Posterior cingulate gyrus (tissue), 11 donors: ENCODE data around the gene CCNY.

Source experiments
- DNase-seq, 10 donors: peaks; one replicate each; pipeline versions ENCODE4 v3.0.0 to v3.0.0-alpha.2; 2020 to 2021; ENCODE audit warnings: mixed read lengths in 3 of 10
- intact Hi-C: fragments of 100-400 bp; cut with DNase I; formaldehyde crosslinking; loops from one replicate; pipeline ENCODE4 v1.15.1; 2023

CCNY gene

GRCh38 chr10:35542303-35542702, 206.0 kb downstream of the CCNY start:
- DNase-seq, result no peak
- intact Hi-C loops, result no loop called here

GRCh38 chr10:35545079-35545657, 208.9 kb downstream of the CCNY start:
- intact Hi-C loops, result no loop called here
- peak in 1 of 10 donors; percentile 60 for DNase-seq

- DNase-seq, result no peak
- intact Hi-C loops, result no loop called here
Observed at GRCh38 chr10:35545878-35546590, 209.7 kb downstream of the CCNY start.

- intact Hi-C loops, result no loop called here
Observed at GRCh38 chr10:35546824-35547225, 210.5 kb downstream of the CCNY start.

DNA sequence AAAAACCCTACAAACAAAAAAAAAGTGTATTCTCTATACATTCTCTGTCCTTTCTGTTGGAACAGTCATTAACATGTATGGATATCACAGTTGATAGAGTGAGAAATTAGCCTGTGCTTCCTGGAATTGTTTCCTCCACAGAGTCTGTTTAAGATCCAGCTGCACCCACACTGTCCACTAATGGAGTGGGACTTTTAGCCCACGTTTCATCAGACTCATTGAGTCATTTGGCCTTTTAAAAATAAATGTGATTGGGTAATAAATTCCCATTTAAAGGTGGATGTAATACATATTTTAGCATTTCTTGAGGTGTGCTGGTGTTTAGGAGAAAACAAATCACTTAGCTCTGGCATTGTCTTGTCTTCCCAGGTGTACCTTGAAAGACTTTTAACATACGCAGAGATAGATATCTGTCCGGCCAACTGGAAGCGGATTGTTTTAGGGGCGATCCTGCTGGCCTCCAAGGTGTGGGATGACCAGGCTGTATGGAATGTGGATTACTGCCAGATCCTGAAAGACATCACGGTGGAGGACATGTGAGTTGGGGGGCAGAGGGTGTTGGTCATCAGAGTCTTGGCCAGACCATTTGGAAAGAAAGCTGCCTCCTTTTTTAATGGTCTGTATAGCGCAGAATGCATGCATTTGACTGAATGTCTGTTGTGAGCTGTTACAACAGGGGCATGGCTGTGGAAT, 216.5 kb downstream of the CCNY start:
- DNase-seq, result no peak
- intact Hi-C loops, result no loop called here

More at GRCh38 chr10:35546824-35547225, 210.5 kb downstream of the CCNY start:
- DNase-seq, result no peak

- intact Hi-C loops, result no loop called here
- DNase-seq, result no peak
Observed at GRCh38 chr10:35554036-35554435, 217.7 kb downstream of the CCNY start.

DNA sequence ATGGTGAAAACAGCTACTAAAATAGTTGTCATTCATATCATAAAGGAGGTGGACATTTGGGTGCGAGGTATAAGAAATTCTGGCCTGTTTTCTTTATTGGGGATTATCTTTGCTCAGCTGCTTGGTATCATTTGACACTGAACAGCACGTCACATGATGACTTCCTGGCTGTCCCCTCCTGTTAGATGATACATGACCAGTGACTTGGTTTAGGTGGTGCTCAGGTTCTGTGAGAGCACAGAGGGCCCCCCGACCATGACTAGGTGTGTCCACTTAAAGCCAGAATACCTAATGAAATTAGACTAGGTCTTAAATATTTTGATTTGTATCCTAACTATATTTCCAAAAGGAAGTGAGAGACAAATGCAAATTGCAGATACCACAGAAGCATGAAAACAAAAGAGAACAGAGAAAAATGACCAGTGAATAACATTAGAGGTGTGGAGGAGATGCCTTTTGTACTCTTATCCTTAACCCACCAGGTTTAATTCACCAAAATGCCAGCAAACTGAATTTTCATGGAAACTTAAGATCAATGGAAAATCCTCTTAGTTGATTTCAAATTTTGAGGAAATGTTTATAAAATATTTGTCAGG, 218.2 kb downstream of the CCNY start:
- DNase-seq, result no peak
- intact Hi-C loops, result no loop called here

GRCh38 chr10:35555962-35556930, 219.9 kb downstream of the CCNY start:
- no peak for DNase-seq
- intact Hi-C loops, result no loop called here

- DNase-seq, result no peak
- intact Hi-C loops, result no loop called here
Observed at GRCh38 chr10:35558276-35558675, 222.0 kb downstream of the CCNY start.

GRCh38 chr10:35559416-35559815, 223.1 kb downstream of the CCNY start:
- no peak for DNase-seq
- intact Hi-C loops, result no loop called here

DNA sequence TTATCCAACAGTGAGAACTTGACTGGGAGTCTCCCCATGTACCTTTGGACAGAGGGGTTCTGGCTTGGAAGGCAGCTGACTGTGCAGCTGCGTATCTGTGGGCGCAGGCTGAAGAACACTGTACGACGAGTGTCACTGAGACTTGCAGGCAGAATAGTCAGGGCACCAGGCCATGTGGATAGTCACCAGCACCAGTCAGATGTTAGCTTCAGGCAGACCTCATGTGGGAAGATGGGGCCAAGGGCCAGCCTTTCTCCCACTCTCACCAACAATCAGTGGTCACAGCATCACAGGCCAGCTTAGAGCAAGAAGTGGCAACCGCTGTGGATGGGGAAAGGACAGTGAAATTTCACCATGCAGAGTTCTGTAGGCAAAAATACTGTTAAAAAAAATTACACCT, 225.4 kb downstream of the CCNY start:
- intact Hi-C loops, result loop anchor here (5.0 kb wide), 1 partner anchor 224 kb away; the partner anchor contains the start of gene CCNY
- DNase-seq, result peak in 7 of 10 donors; percentile 47 to 94 (median 56)

DNA sequence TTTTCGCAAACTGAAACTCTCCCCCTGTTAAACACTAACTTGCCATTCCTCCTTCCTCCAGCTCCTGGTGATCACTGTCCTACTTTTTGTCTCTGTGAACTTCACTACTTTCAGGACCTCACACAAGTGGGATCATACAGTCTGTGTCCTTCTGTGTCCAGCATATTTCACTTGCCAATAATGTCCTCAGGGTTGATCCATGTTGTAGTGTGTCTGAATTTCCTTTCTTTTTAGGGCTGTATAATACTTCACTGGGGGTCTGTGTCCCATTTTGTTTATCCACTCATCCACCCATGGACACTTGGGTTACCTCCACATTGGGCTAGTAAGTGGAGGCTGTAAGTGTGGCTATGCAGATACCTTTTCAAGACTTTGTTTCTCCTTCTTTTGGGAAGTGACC, 226.1 kb downstream of the CCNY start:
- intact Hi-C loops, result loop anchor here (5.0 kb wide), 1 partner anchor 225 kb away; the partner anchor contains the start of gene CCNY

DNA sequence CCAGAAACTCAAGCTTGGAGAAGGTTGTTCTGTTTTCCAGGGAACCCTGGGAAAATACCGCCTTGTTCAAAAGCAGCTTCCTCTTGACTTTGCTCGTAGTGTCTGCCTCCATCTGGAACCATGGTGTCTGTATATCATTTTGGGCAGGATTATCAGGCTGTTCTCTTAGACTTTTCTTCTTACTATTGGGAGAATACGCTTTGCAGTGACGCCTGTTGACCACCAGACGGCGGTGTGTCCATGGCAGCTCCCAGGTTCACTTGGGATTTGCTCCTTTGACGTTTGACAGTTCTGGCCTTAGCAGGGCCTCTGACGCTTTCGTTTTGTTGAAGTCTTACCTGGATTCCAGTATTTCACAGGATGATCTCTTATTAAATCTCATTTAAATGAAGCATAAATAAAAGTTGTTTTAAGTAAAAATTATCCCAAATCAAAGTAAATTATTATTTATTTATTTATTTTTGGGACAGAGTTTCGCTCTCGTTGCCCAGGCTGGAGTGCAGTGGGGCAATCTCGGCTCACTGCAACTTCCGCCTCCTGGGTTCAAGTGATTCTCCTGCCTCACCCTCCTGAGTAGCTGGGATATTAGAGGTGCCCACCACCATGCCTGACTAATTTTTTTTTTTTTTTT, 227.1 kb downstream of the CCNY start:
- intact Hi-C loops, result loop anchor here (5.0 kb wide), 1 partner anchor 226 kb away; the partner anchor contains the start of gene CCNY
- peak in 7 of 10 donors; percentile 42 to 91 (median 54) for DNase-seq

More for the DNA sequence above, 226.1 kb downstream of the CCNY start:
- DNase-seq, result no peak

DNA sequence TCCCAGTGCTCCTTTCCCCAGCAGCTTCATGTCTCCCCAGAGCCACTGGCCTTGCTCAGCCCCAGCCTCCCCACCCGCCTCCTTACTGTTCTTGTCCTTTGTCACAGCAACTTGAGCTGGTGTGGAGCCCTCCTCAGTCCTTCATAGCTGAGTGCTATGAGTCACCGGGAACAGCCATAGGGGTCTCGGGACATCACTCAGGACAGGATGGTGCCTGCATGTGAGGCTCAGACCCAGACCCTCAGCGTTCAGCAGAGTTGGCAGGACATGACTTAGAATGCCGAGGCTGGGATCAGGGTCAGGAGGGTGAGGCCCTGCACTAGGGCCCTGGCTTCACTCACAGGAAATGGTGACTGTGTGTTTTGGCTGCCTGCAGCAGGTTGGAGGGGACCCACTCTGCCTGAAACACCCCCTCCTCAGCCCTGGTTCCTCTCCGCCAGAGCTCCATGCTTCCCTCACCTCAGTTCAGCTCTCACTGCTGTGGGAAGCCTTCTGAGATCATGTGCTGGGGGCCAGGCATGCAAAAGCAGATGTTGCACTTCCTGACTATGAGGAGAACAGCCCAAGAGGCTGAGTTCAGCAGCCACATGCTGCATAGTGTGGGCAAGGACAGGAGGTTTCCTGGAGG, 228.1 kb downstream of the CCNY start:
- DNase-seq, result peak in 1 of 10 donors; percentile 70
- intact Hi-C loops, result loop anchor here (5.0 kb wide), 1 partner anchor 227 kb away; the partner anchor contains the start of gene CCNY

- intact Hi-C loops, result loop anchor here (5.0 kb wide), 1 partner anchor 103 kb away; no protein-coding TSS in a partner anchor
- peak in 8 of 10 donors; percentile 29 to 95 (median 70) for DNase-seq
Observed at GRCh38 chr10:35565602-35566081, 229.3 kb downstream of the CCNY start.

GRCh38 chr10:35567951-35568350, 231.6 kb downstream of the CCNY start:
- peak in 1 of 10 donors; percentile 52 for DNase-seq
- intact Hi-C loops, result loop anchor here (5.0 kb wide), 1 partner anchor 106 kb away; no protein-coding TSS in a partner anchor

DNA sequence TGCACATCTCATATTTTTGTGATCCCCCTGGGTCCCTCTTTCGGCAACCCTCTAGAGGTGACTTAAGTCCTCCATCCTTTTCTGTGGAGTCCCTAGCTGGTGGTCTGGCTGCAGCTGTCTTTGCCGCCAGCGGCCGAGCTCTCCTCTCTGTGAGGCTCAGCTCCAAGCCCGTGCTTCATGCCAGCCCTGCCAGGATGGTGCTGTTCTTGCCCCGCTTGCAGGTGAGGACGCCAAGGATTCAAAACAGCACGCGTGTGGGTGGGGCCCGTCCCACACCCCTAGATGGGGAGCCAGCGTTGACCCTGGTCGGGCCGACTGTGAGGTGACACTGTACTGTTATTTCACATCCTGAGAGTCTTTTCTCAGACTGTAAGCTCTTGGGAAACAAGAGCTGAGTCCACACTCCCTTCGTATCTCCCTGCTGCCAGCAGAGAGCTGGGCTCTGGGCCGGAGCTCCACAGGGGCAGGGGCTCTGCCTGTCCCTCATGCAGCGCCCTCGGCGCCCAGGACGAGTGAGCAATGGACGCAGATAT, 232.2 kb downstream of the CCNY start:
- DNase-seq, result peak in 2 of 10 donors; percentile 75 to 85
- intact Hi-C loops, result loop anchor here (5.0 kb wide), 1 partner anchor 106 kb away; no protein-coding TSS in a partner anchor
